Smooth muscle cell (in vitro differentiated cells): ENCODE results near the gene GRID2. TPM values are rescaled to one million over a fixed set of nuclear protein-coding genes. Genes with fewer than 3 reads are reported as not detected.

Experiments
- DNase-seq: peaks from one replicate; lab custom pipeline; 2025; ENCODE audit not compliant: unreplicated experiment; lab: John Stamatoyannopoulos, UW
- H2AFZ ChIP-seq: fragments of 200-600 bp; sonication (generic); 2 replicates; pipeline ENCODE4 v1.6.0; 2016; ENCODE audit warnings: antibody characterized with exemption, low read depth, mild to moderate bottlenecking
- H3F3A ChIP-seq: fragments of 200-600 bp; sonication (generic); 2 replicates; pipeline ENCODE4 v1.6.0; 2017; ENCODE audit warnings: antibody characterized with exemption, low read depth
- H3K27ac ChIP-seq: fragments of 200-600 bp; sonication (generic); 2 replicates; pipeline ENCODE4 v1.5.1; 2016; ENCODE audit warnings: low read depth, mild to moderate bottlenecking
- H3K27me3 ChIP-seq: fragments of 200-600 bp; sonication (generic); 2 replicates; pipeline ENCODE4 v1.6.1; 2016; ENCODE audit warnings: low read depth, mild to moderate bottlenecking
- H3K36me3 ChIP-seq: fragments of 200-600 bp; sonication (generic); 2 replicates; pipeline ENCODE4 v1.5.1; 2016; ENCODE audit warnings: low read depth
- H3K4me1 ChIP-seq: fragments of 200-600 bp; sonication (generic); 2 replicates; pipeline ENCODE4 v1.5.1; 2016; ENCODE audit warnings: low read depth
- H3K4me2 ChIP-seq: fragments of 200-600 bp; sonication (generic); 2 replicates; pipeline ENCODE4 v1.6.0; 2016; ENCODE audit warnings: mild to moderate bottlenecking
- H3K4me3 ChIP-seq: fragments of 200-600 bp; sonication (generic); 2 replicates; pipeline ENCODE4 v1.5.1; 2016; ENCODE audit warnings: mild to moderate bottlenecking
- H3K79me2 ChIP-seq: fragments of 200-600 bp; sonication (generic); 2 replicates; pipeline ENCODE4 v1.6.0; 2016; ENCODE audit warnings: low read depth, mild to moderate bottlenecking
- H3K9ac ChIP-seq: fragments of 200-600 bp; sonication (generic); 2 replicates; pipeline ENCODE4 v1.6.0; 2016; ENCODE audit warnings: low read depth
- H3K9me3 ChIP-seq: fragments of 200-600 bp; sonication (generic); replicated peaks from 2 replicates; pipeline ENCODE4 v1.5.1; 2016; ENCODE audit warnings: low read depth
- H4K20me1 ChIP-seq: fragments of 200-600 bp; sonication (generic); 2 replicates; pipeline ENCODE4 v1.6.0; 2016; ENCODE audit warnings: low read depth
- WGBS: methylation state at CpG from one replicate; pipeline ENCODE4 v1.1.7; 2016; ENCODE audit warnings: low lambda C conversion rate; 5-methylcytosine and 5-hydroxymethylcytosine counted together
- polyA plus RNA-seq: library from polyadenylated mRNA; unstranded; fragments of >200 nt; fragmentation: Nextera tagmentation; extraction: Ambion mirVana; gene quantifications from 2 replicates; pipeline ENCODE4 v1.2.1, GENCODE V29; 2016
- total RNA-seq: library from RNA; depleted of rRNA; stranded (reverse); fragments of >200 nt; gene quantifications from 2 replicates; pipeline ENCODE4 v1.2.3, GENCODE V29; 2014
- TF ChIP-seq, protein P1 (sequence below): fragments of 200-600 bp; sonication (generic); IDR thresholded peaks from 2 replicates; pipeline ENCODE4 v1.5.1; 2017; ENCODE audit warnings: borderline replicate concordance, mild to moderate bottlenecking, antibody characterized with exemption; ENCODE audit not compliant: insufficient read depth, poor library complexity, severe bottlenecking

The GRID2 gene
- total and polyA plus RNA-seq, 2 experiments from 2014 or later = 1.2 TPM; not detected in 1

DNA sequence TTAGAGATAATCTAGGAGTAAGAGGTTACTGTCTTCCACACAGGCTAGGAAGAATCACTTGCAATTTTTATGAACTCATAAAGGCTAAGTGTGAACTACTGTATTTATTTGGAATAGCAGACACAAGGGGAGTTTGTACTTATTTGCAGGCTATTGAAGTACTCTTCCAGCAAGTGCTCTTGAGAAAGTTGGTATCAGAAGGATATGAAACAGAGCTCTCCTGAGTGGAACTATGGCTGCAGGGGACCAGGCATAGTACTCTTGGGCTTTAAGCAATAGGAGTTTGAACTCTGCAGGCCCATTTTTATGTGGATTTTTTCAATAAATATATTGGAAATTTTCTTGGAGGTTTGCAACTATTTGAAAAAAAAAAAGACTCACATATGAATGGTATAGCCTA lies 768.5 kb downstream of the GRID2 start:
- no peak overlapping the region for H3K9ac ChIP-seq
- no peaks in the 10 kb centered on the region for H3F3A ChIP-seq
- H3K27ac ChIP-seq = no peak overlapping the region
- H3K4me1 ChIP-seq = no peaks in the 10 kb centered on the region
- no peaks in the 10 kb centered on the region for H3K36me3 ChIP-seq
- no peak overlapping the region for H3K4me3 ChIP-seq
- TF ChIP-seq, protein P1, sequence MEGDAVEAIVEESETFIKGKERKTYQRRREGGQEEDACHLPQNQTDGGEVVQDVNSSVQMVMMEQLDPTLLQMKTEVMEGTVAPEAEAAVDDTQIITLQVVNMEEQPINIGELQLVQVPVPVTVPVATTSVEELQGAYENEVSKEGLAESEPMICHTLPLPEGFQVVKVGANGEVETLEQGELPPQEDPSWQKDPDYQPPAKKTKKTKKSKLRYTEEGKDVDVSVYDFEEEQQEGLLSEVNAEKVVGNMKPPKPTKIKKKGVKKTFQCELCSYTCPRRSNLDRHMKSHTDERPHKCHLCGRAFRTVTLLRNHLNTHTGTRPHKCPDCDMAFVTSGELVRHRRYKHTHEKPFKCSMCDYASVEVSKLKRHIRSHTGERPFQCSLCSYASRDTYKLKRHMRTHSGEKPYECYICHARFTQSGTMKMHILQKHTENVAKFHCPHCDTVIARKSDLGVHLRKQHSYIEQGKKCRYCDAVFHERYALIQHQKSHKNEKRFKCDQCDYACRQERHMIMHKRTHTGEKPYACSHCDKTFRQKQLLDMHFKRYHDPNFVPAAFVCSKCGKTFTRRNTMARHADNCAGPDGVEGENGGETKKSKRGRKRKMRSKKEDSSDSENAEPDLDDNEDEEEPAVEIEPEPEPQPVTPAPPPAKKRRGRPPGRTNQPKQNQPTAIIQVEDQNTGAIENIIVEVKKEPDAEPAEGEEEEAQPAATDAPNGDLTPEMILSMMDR = no peak
- no peak overlapping the region for H2AFZ ChIP-seq
- no peaks in the 10 kb centered on the region for H3K27me3 ChIP-seq
- no peak for DNase-seq
- H3K9me3 ChIP-seq = no peaks in the 10 kb centered on the region
- no peaks in the 10 kb centered on the region for H3K79me2 ChIP-seq
- H4K20me1 ChIP-seq = no peaks in the 10 kb centered on the region
- H3K4me2 ChIP-seq = no peak overlapping the region

- no peaks in the 10 kb centered on the region for H3F3A ChIP-seq
- 87% methylated on average over 2 of the region's 2 CpGs for WGBS
- H3K27me3 ChIP-seq = no peaks in the 10 kb centered on the region
- no peaks in the 10 kb centered on the region for H3K79me2 ChIP-seq
- H3K9me3 ChIP-seq = no peaks in the 10 kb centered on the region
- H3K4me1 ChIP-seq = no peaks in the 10 kb centered on the region
- H4K20me1 ChIP-seq = no peaks in the 10 kb centered on the region
- no peak overlapping the region for H3K9ac ChIP-seq
- no peaks in the 10 kb centered on the region for H3K36me3 ChIP-seq
- H3K4me3 ChIP-seq = no peak overlapping the region
- H3K27ac ChIP-seq = no peak overlapping the region
- H3K4me2 ChIP-seq = no peak overlapping the region
- TF ChIP-seq, protein P1 = no peak
- no peak overlapping the region for H2AFZ ChIP-seq
- DNase-seq = no peak
Observed at GRCh38 chr4:93080316-93080715, 776.5 kb downstream of the GRID2 start.

DNA sequence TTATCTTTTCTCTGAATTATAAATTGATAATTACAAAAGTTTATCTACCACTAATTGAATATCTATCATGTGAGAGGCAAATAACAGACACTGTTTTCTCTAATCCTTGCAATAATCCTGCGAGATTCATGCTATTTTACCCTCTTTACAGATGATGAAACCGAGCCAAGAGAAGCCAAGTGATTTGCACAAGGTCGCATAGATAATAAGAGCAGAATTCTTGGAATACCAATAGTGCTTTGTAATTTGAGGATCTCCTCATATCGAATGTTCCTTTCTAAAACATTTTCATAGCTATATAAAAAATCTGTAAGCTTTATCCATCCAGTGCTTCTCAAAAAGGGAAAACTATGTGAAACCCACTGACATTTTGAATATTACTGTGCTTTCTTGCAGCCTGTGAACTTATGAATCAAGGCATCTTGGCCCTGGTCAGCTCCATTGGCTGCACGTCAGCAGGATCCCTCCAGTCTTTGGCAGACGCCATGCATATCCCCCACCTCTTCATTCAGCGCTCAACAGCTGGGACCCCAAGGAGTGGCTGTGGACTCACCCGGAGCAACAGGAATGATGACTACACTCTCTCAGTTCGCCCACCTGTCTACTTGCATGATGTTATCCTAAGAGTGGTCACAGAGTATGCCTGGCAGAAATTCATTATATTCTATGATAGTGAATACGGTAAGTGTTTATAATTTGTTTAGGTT lies 781.0 kb downstream of the GRID2 start:
- Histone ChIP-seq H3K4me2 (no peak overlapping the region), H3K27me3 (no peaks in the 10 kb centered on the region), H2AFZ (no peak overlapping the region), H3K79me2 (no peaks in the 10 kb centered on the region), H4K20me1 (no peaks in the 10 kb centered on the region), H3K27ac (no peak overlapping the region), H3K4me3 (no peak overlapping the region), H3K9ac (no peak overlapping the region), H3K36me3 (no peaks in the 10 kb centered on the region), H3F3A (no peaks in the 10 kb centered on the region), H3K9me3 (no peaks in the 10 kb centered on the region), H3K4me1 (no peaks in the 10 kb centered on the region)
- WGBS = 54% methylated on average over 10 of the region's 10 CpGs
- DNase-seq = no peak
- TF ChIP-seq, protein P1 = no peak

GRCh38 chr4:93086356-93086755 lies 782.6 kb downstream of the GRID2 start:
- 75% methylated on average over 4 of the region's 4 CpGs for WGBS
- no peaks in the 10 kb centered on the region for H4K20me1 ChIP-seq
- no peak overlapping the region for H3K9ac ChIP-seq
- no peak for DNase-seq
- H3K27me3 ChIP-seq = no peaks in the 10 kb centered on the region
- H3K27ac ChIP-seq = no peak overlapping the region
- TF ChIP-seq, protein P1 = no peak
- no peaks in the 10 kb centered on the region for H3K36me3 ChIP-seq
- no peak overlapping the region for H3K4me2 ChIP-seq
- H2AFZ ChIP-seq = no peak overlapping the region
- no peaks in the 10 kb centered on the region for H3K79me2 ChIP-seq
- no peaks in the 10 kb centered on the region for H3F3A ChIP-seq
- H3K4me3 ChIP-seq = no peak overlapping the region
- no peaks in the 10 kb centered on the region for H3K4me1 ChIP-seq
- H3K9me3 ChIP-seq = no peaks in the 10 kb centered on the region
